PC-9 (cell line): ENCODE data around the gene EDRF1. TPM values are rescaled to one million over a fixed set of nuclear protein-coding genes. Genes with fewer than 3 reads are reported as not detected.

ENCODE experiments used
- Bru-seq: library from RNA; stranded (reverse); fragments of 400-500 nt; gene quantifications from one replicate; lab custom pipeline; 2021; lab: Mats Ljungman, UMichigan
- BruChase-seq, 2 experiments: library from RNA; stranded (reverse); fragments of 400-500 nt; gene quantifications; one replicate each; lab custom pipeline; 2021; lab: Mats Ljungman, UMichigan
- BruUV-seq: library from RNA; stranded (reverse); fragments of 400-500 nt; replicated peaks from 2 replicates; lab custom pipeline; 2021; lab: Mats Ljungman, UMichigan
- CTCF ChIA-PET: fragments of 300-600 bp; sonication (Branson Sonifier 250); formaldehyde crosslinking; loops from one replicate; lab custom pipeline; 2022; ENCODE audit warnings: antibody characterized with exemption; lab: Charles Lee
- POLR2A ChIA-PET: fragments of 300-600 bp; sonication (Branson Sonifier 250); formaldehyde crosslinking; loops from one replicate; lab custom pipeline; 2022; ENCODE audit warnings: antibody characterized with exemption; ENCODE audit not compliant: unreplicated experiment; lab: Charles Lee
- DNase-seq, 2 experiments: peaks; one replicate each; pipeline versions ENCODE4 v3.0.0 to v3.0.0-alpha.2; 2015 to 2022; ENCODE audit warnings: mixed read lengths in 1 of 2
- H2AFZ ChIP-seq: fragments of 200-600 bp; sonication (generic); 2 replicates; pipeline ENCODE4 v1.8.1; 2017; ENCODE audit warnings: antibody characterized with exemption
- H3F3A ChIP-seq: fragments of 200-600 bp; sonication (generic); 2 replicates; pipeline ENCODE4 v1.8.1; 2017; ENCODE audit warnings: antibody characterized with exemption, mild to moderate bottlenecking, low read depth; ENCODE audit not compliant: insufficient read depth
- H3K27ac ChIP-seq: fragments of 200-600 bp; sonication (generic); 2 replicates; pipeline ENCODE4 v1.6.1; 2016; ENCODE audit warnings: mixed run types
- H3K27me3 ChIP-seq: fragments of 200-600 bp; sonication (generic); 2 replicates; pipeline ENCODE4 v1.6.1; 2016; ENCODE audit warnings: low read depth, mixed run types; ENCODE audit not compliant: insufficient read depth
- H3K36me3 ChIP-seq: fragments of 200-600 bp; sonication (generic); 2 replicates; pipeline ENCODE4 v1.6.1; 2016; ENCODE audit warnings: low read depth, mixed run types
- H3K4me1 ChIP-seq: fragments of 200-600 bp; sonication (generic); replicated peaks from 2 replicates; pipeline ENCODE4 v1.6.1; 2016; ENCODE audit warnings: mixed run types; ENCODE audit not compliant: insufficient read depth
- H3K4me2 ChIP-seq: fragments of 200-600 bp; sonication (generic); 2 replicates; pipeline ENCODE4 v1.6.1; 2017; ENCODE audit warnings: mixed run types
- H3K4me3 ChIP-seq: fragments of 200-600 bp; sonication (generic); 2 replicates; pipeline ENCODE4 v1.6.1; 2016; ENCODE audit warnings: mixed run types
- H3K79me2 ChIP-seq: fragments of 200-600 bp; sonication (generic); 2 replicates; pipeline ENCODE4 v1.6.1; 2017; ENCODE audit warnings: low read depth, mixed run types
- H3K9me2 ChIP-seq: fragments of 200-600 bp; sonication (generic); 2 replicates; pipeline ENCODE4 v1.8.1; 2017; ENCODE audit warnings: mild to moderate bottlenecking; ENCODE audit not compliant: insufficient read depth
- H3K9me3 ChIP-seq: fragments of 200-600 bp; sonication (generic); 2 replicates; pipeline ENCODE4 v1.8.1; 2016; ENCODE audit warnings: low read depth; ENCODE audit not compliant: insufficient read depth
- H4K20me1 ChIP-seq: fragments of 200-600 bp; sonication (generic); 2 replicates; pipeline ENCODE4 v1.8.1; 2017; ENCODE audit not compliant: insufficient read depth
- CTCF ChIP-seq: fragments of 200-600 bp; sonication (generic); conservative IDR thresholded peaks from 2 replicates; pipeline ENCODE4 v1.6.1; 2017; ENCODE audit warnings: mixed run types, antibody characterized with exemption, mild to moderate bottlenecking, moderate library complexity
- EZH2 ChIP-seq: fragments of 200-600 bp; sonication (generic); IDR thresholded peaks from 2 replicates; pipeline ENCODE4 v1.8.0; 2017; ENCODE audit warnings: antibody characterized with exemption, low read depth
- intact Hi-C: fragments of 100-400 bp; cut with micrococcal nuclease; formaldehyde crosslinking; loops from one replicate; pipeline ENCODE4 v1.10.0; 2022; ENCODE audit not compliant: unreplicated experiment
- long read RNA-seq: library from polyadenylated mRNA; stranded (forward); transcript quantifications from one replicate; pipeline ENCODE4 v2.0.0, GENCODE V29; 2022
- total RNA-seq: library from RNA; stranded (reverse); gene quantifications from 2 replicates; pipeline ENCODE4 v1.2.3, GENCODE V29; 2021

EDRF1 gene
- 12.8 and 21.7 TPM in 2 replicates for total RNA-seq
- Bru-seq, nascent RNA, result percentile 82 among the genes with signal in this experiment
- BruChase-seq, experiment 1, labeled RNA remaining after a 2-hour chase, result percentile 79 among the genes with signal in this experiment
- BruChase-seq, experiment 2, labeled RNA remaining after a 6-hour chase, result percentile 67 among the genes with signal in this experiment
- long read RNA-seq, full-length matches to known transcripts, result 8 of 11 reads
- long read RNA-seq, partial matches to known transcripts, result 1 of 11 reads
- long read RNA-seq, other reads (novel, unspliced or antisense), result 2 of 11 reads

- H3K79me2 ChIP-seq, result peaks cover 39% of the 10 kb centered on the region
- peak within 1 kb of the TSS; percentile 98 for H2AFZ ChIP-seq
- H3K4me3 ChIP-seq, result peak within 1 kb of the TSS; percentile 98
- CTCF ChIA-PET, result no interaction called here
- H3K9me2 ChIP-seq, result no peaks in the 10 kb centered on the region
- peaks cover 21% of the 10 kb centered on the region for H3K36me3 ChIP-seq
- no TSS peak for BruUV-seq
- peak within 1 kb of the TSS; percentile 76 for H3K27ac ChIP-seq
- peak within 1 kb of the TSS; percentile 85 for H3K4me2 ChIP-seq
- no peaks in the 10 kb centered on the region for H3K27me3 ChIP-seq
- H3K9me3 ChIP-seq, result peaks cover 10% of the 10 kb centered on the region
- POLR2A ChIA-PET, result interaction anchor here (0.6 to 0.7 kb wide), 3 partner anchors 87 to 559 kb away, joined by 5 to 18 read pairs (median 5); partner anchors contain the start of gene CTBP2
- TF ChIP-seq CTCF (no peak), EZH2 (no peak)
- peak; percentile 92 to 97 for DNase-seq
- intact Hi-C loops, result loop anchor here (2.0 to 5.0 kb wide), 2 partner anchors 25 to 682 kb away; no protein-coding TSS in a partner anchor
- H3F3A ChIP-seq, result peaks cover 3% of the 10 kb centered on the region; the same call in 1 of the 2 replicates
- no peaks in the 10 kb centered on the region for H4K20me1 ChIP-seq
- H3K4me1 ChIP-seq, result peaks cover 12% of the 10 kb centered on the region
These were observed at the start of gene EDRF1 for GRCh38 chr10:125719173-125720001. EDRF1 (plus strand) TSS chr10:125719709; CDS start chr10:125719808, 99 bp downstream.

- Histone ChIP-seq H3K27ac (no peak overlapping the region), H3K36me3 (no peaks in the 10 kb centered on the region), H3K9me2 (no peaks in the 10 kb centered on the region), H3F3A (no peaks in the 10 kb centered on the region), H3K4me2 (no peak overlapping the region), H2AFZ (no peak overlapping the region), H3K9me3 (no peaks in the 10 kb centered on the region), H3K4me3 (no peak overlapping the region), H3K27me3 (no peaks in the 10 kb centered on the region), H3K4me1 (no peaks in the 10 kb centered on the region), H4K20me1 (no peaks in the 10 kb centered on the region), H3K79me2 (no peaks in the 10 kb centered on the region)
- ChIA-PET CTCF (no interaction called here), POLR2A (no interaction called here)
- intact Hi-C loops, result no loop called here
- TF ChIP-seq CTCF (no peak), EZH2 (no peak)
- no TSS peak for BruUV-seq
- no peak for DNase-seq
These were observed 46.6 kb upstream of the EDRF1 start for GRCh38 chr10:125672884-125673283.

- intact Hi-C loops, result no loop called here
- no peaks in the 10 kb centered on the region for H3K4me1 ChIP-seq
- POLR2A ChIA-PET, result no interaction called here
- CTCF ChIA-PET, result no interaction called here
- TF ChIP-seq EZH2 (no peak), CTCF (no peak)
- no peaks in the 10 kb centered on the region for H3F3A ChIP-seq
- H3K4me2 ChIP-seq, result no peak overlapping the region
- no peaks in the 10 kb centered on the region for H3K79me2 ChIP-seq
- no peaks in the 10 kb centered on the region for H3K9me2 ChIP-seq
- H3K36me3 ChIP-seq, result no peaks in the 10 kb centered on the region
- no peaks in the 10 kb centered on the region for H3K9me3 ChIP-seq
- no peak overlapping the region for H3K27ac ChIP-seq
- BruUV-seq, result no TSS peak
- H3K4me3 ChIP-seq, result no peak overlapping the region
- DNase-seq, result no peak
- no peaks in the 10 kb centered on the region for H3K27me3 ChIP-seq
- no peak overlapping the region for H2AFZ ChIP-seq
- no peaks in the 10 kb centered on the region for H4K20me1 ChIP-seq
These were observed 40.1 kb upstream of the EDRF1 start for GRCh38 chr10:125679436-125679835.
